Pancreas (tissue), 10 donors: ENCODE data around the gene PSME1. TPM values are rescaled to one million over a fixed set of nuclear protein-coding genes. Genes with fewer than 3 reads are reported as not detected.

Source experiments
- ATAC-seq, 4 donors: fragments of 200-7000 bp; cut with Tn5 transposase; one replicate each; pipeline versions ENCODE4 v1.8.0 to v1.9.1; 2020; ENCODE audit warnings: mild to moderate bottlenecking in 4 of 4, moderate library complexity in 4 of 4
- DNase-seq, 6 donors: peaks; one replicate each; pipeline ENCODE4 v3.0.0-alpha.2; 2020
- FAIRE-seq: peaks from 2 replicates; lab custom pipeline; 2012; peaks lifted over from hg19 to GRCh38; lab: Jason Lieb, UNC
- H3K27ac ChIP-seq, 4 donors: fragments of 200-600 bp; sonication (generic); 1 replicate in 3 of 4; 2 replicates in 1 of 4; pipeline versions ENCODE4 v1.5.0 to v1.8.0; 2020
- H3K27me3 ChIP-seq, 4 donors: fragments of 200-600 bp; one replicate each; pipeline ENCODE4 v1.8.0; 2021
- H3K36me3 ChIP-seq, 3 donors: fragments of 200-600 bp; sonication (generic) in 1 of 3; one replicate each; pipeline versions ENCODE4 v1.5.0 to v1.8.0; 2020 to 2021
- H3K4me1 ChIP-seq, 3 donors: fragments of 200-600 bp; one replicate each; pipeline ENCODE4 v1.8.0; 2021
- H3K4me3 ChIP-seq, 4 donors: fragments of 200-600 bp; sonication (generic) in 2 of 4; one replicate each; pipeline versions ENCODE4 v1.5.0 to v1.8.0; 2020 to 2021
- H3K9me3 ChIP-seq, 4 donors: fragments of 200-600 bp; one replicate each; pipeline ENCODE4 v1.8.0; 2021
- CTCF ChIP-seq, 4 donors: fragments of 200-600 bp; sonication (generic) in 3 of 4; IDR thresholded peaks; one replicate each; pipeline versions ENCODE4 v1.5.0 to v1.8.0; 2021; ENCODE audit warnings: antibody characterized with exemption in 4 of 4
- WGBS, 2 donors: extraction: QIAGEN DNeasy Blood & Tissue Kit; methylation state at CpG; one replicate each; pipeline ENCODE4 v1.1.7; 2013; 5-methylcytosine and 5-hydroxymethylcytosine counted together
- intact Hi-C, 3 donors: fragments of 100-400 bp; cut with DNase I; formaldehyde crosslinking; loops; one replicate each; pipeline versions ENCODE4 v1.11.1 to v1.14.2; 2022
- polyA plus RNA-seq, 2 donors: library from polyadenylated mRNA; stranded (reverse); fragments of 200-250 nt; gene quantifications; one replicate each; pipeline ENCODE4 v1.2.3, GENCODE V29; 2013
- total RNA-seq, 6 donors: library from RNA; stranded (reverse); fragmentation: NEBNext Ultra II Directional in 4 of 6; extraction: Animal tissue kit (Norgen Biotek cat#: 25700) in 4 of 6; gene quantifications; one replicate each; pipeline versions ENCODE4 v1.2.1 to v1.2.4, GENCODE V29; 2021 to 2023
- donor health status: healthy with polysubstance abuse.
- donor health status: DM: no; HTN: no; CAD: no; lungs with moderate emphysema.
- donor health status: DM: no; HTN: no; CAD: no.
- donor health status: control.
- donor health status: control.
- donor health status: Bipolar disorder and iron deficiency.
- donor health status: DM: yes; HTN: yes; CAD: no.
- donor health status: DM: no; HTN: no; CAD: no.
- donor health status: DM: no; HTN: no; CAD: no.
- donor health status: DM: yes; HTN: yes; CAD: no.

The PSME1 gene
- total and polyA plus RNA-seq, 8 donors = 46.4 to 132 (median 84.6) TPM

DNA sequence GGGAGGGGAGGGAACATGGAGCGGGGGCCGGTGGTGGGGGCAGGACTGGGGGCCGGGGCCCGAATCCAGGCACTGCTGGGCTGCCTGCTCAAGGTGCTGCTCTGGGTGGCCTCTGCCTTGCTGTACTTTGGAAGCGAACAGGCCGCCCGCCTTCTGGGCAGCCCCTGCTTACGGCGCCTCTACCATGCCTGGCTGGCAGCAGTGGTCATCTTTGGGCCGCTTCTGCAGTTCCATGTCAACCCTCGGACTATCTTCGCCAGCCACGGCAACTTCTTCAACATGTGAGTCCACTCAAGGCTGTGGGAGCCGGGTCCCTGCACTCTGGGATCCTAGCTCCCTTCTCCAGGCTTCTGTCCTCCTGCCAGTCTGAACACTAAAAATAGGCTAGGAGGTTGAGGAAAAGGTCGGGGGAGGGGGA lies 4.4 kb upstream of the PSME1 start:
- intact Hi-C loops = no loop called here
- Histone ChIP-seq H3K27me3 (no peaks in the 10 kb centered on the region), H3K4me1 (peaks cover 19 to 31% (median 22%) of the 10 kb centered on the region in 3 donors), H3K4me3 (no peak overlapping the region), H3K36me3 (no peaks in the 10 kb centered on the region), H3K9me3 (no peaks in the 10 kb centered on the region), H3K27ac (peak overlapping the region; percentile 76 to 87 (median 80))
- DNase-seq (peak in 2 of 6 donors; percentile 42 to 66), FAIRE-seq (no peak), ATAC-seq (peak; percentile 1 to 11 (median 7))
- TF ChIP-seq CTCF (IDR thresholded peaks at IDR 0.05) = no peak
- WGBS, 2 donors = 38 to 40% methylated on average over 15 of the region's 15 CpGs

GRCh38 chr14:24132061-24132685 lies 3.8 kb upstream of the PSME1 start:
- Histone ChIP-seq H3K27me3 (no peaks in the 10 kb centered on the region), H3K27ac (peak overlapping the region; percentile 76 to 87 (median 80)), H3K4me1 (peaks cover 25 to 31% (median 27%) of the 10 kb centered on the region in 3 donors), H3K9me3 (no peaks in the 10 kb centered on the region), H3K36me3 (no peaks in the 10 kb centered on the region), H3K4me3 (no peak overlapping the region)
- TF ChIP-seq CTCF (IDR thresholded peaks at IDR 0.05) = no peak
- intact Hi-C loops = no loop called here
- WGBS, 2 donors = 24 to 29% methylated on average over 24 of the region's 24 CpGs
- peak; percentile 73 to 92 (median 82) for DNase-seq
- ATAC-seq = peak; percentile 31 to 46 (median 36)
- FAIRE-seq = no peak

GRCh38 chr14:24132976-24133375 lies 3.0 kb upstream of the PSME1 start:
- Histone ChIP-seq H3K9me3 (no peaks in the 10 kb centered on the region), H3K4me1 (peaks cover 27 to 31% (median 29%) of the 10 kb centered on the region in 3 donors), H3K27me3 (no peaks in the 10 kb centered on the region), H3K4me3 (no peak overlapping the region), H3K36me3 (peaks cover 0 to 6% (median under 1%) of the 10 kb centered on the region in 3 donors), H3K27ac (peak overlapping the region in 2 of 4 donors; percentile 24 to 78)
- ATAC-seq = no peak
- no peak for DNase-seq
- intact Hi-C loops = no loop called here
- 96 to 98% methylated on average over 2 of the region's 2 CpGs for WGBS, 2 donors
- no peak for TF ChIP-seq CTCF (IDR thresholded peaks at IDR 0.05)
- no peak for FAIRE-seq

GRCh38 chr14:24133735-24134134 lies 2.3 kb upstream of the PSME1 start:
- Histone ChIP-seq H3K27me3 (no peaks in the 10 kb centered on the region), H3K4me1 (peaks cover 27 to 31% (median 29%) of the 10 kb centered on the region in 3 donors), H3K9me3 (no peaks in the 10 kb centered on the region), H3K36me3 (peaks cover 0 to 13% (median 7%) of the 10 kb centered on the region in 3 donors), H3K4me3 (no peak overlapping the region), H3K27ac (no peak overlapping the region)
- no peak for ATAC-seq
- no peak for TF ChIP-seq CTCF (IDR thresholded peaks at IDR 0.05)
- 80 to 96% methylated on average over 1 of the region's 1 CpG for WGBS, 2 donors
- no peak for DNase-seq
- intact Hi-C loops = no loop called here
- FAIRE-seq = no peak

- DNase-seq (no peak), ATAC-seq (peak in 1 of 4 donors; percentile 11), FAIRE-seq (no peak)
- Histone ChIP-seq H3K27ac (peak overlapping the region; percentile 70 to 95 (median 82)), H3K36me3 (peaks cover 0 to 20% (median 7%) of the 10 kb centered on the region in 3 donors), H3K9me3 (no peaks in the 10 kb centered on the region), H3K4me3 (peak overlapping the region; percentile 90 to 96 (median 93)), H3K27me3 (no peaks in the 10 kb centered on the region), H3K4me1 (peaks cover 25 to 45% (median 35%) of the 10 kb centered on the region in 3 donors)
- no peak for TF ChIP-seq CTCF (IDR thresholded peaks at IDR 0.05)
- intact Hi-C loops = no loop called here
- WGBS, 2 donors = 1% methylated on average over 9 of the region's 9 CpGs
Measured at GRCh38 chr14:24135584-24135833, 485 bp upstream of the PSME1 start.
